Lower lobe of right lung (tissue), 2 donors: Measurements from ENCODE around the gene PDAP1. TPM values are rescaled to one million over a fixed set of nuclear protein-coding genes. Genes with fewer than 3 reads are reported as not detected.

Experiments
- ATAC-seq, 2 donors: fragments of 200-7000 bp; cut with Tn5 transposase; one replicate each; pipeline ENCODE4 v1.9.1; 2020 to 2022; ENCODE audit warnings: mild to moderate bottlenecking in 2 of 2, moderate library complexity in 2 of 2
- DNase-seq: peaks from one replicate; pipeline ENCODE4 v3.0.0-alpha.2; 2020
- H3K27ac ChIP-seq: fragments of 200-600 bp; one replicate; pipeline ENCODE4 v1.8.0; 2022
- H3K27me3 ChIP-seq: fragments of 200-600 bp; one replicate; pipeline ENCODE4 v1.8.0; 2022; ENCODE audit warnings: low read depth
- H3K36me3 ChIP-seq: fragments of 200-600 bp; one replicate; pipeline ENCODE4 v1.8.0; 2022; ENCODE audit warnings: mild to moderate bottlenecking
- H3K4me1 ChIP-seq: fragments of 200-600 bp; one replicate; pipeline ENCODE4 v1.8.0; 2022
- H3K4me3 ChIP-seq: fragments of 200-600 bp; one replicate; pipeline ENCODE4 v1.8.0; 2022; ENCODE audit warnings: mild to moderate bottlenecking
- H3K9me3 ChIP-seq: fragments of 200-600 bp; one replicate; pipeline ENCODE4 v1.8.0; 2022
- CTCF ChIP-seq: fragments of 200-600 bp; IDR thresholded peaks from one replicate; pipeline ENCODE4 v1.8.0; 2022; ENCODE audit warnings: antibody characterized with exemption, mild to moderate bottlenecking
- intact Hi-C: fragments of 100-400 bp; cut with DNase I; formaldehyde crosslinking; loops from one replicate; pipeline ENCODE4 v1.11.0; 2022
- total RNA-seq: library from RNA; stranded (reverse); fragmentation: NEBNext Ultra II Directional; extraction: Animal tissue kit (Norgen Biotek cat#: 25700); gene quantifications from one replicate; pipeline ENCODE4 v1.2.1, GENCODE V29; 2021
- donor health status: DM: no; HTN: yes; CAD: no; lungs with severe emphysema.

Gene PDAP1
- total RNA-seq, 1 donor from 2014 or later = 61.6 TPM

- intact Hi-C loops = no loop called here
- Histone ChIP-seq H3K27ac (no peak overlapping the region), H3K27me3 (no peaks in the 10 kb centered on the region), H3K4me3 (no peak overlapping the region), H3K9me3 (no peaks in the 10 kb centered on the region), H3K4me1 (peaks cover 38% of the 10 kb centered on the region), H3K36me3 (peaks cover 53% of the 10 kb centered on the region)
- no peak for TF ChIP-seq CTCF
- ATAC-seq = no peak
- no peak for DNase-seq
These were observed 3.4 kb downstream of the PDAP1 start for GRCh38 chr7:99404977-99405320.

- Histone ChIP-seq H3K27me3 (no peaks in the 10 kb centered on the region), H3K9me3 (no peaks in the 10 kb centered on the region), H3K27ac (no peak overlapping the region), H3K36me3 (peaks cover 57% of the 10 kb centered on the region), H3K4me1 (peaks cover 37% of the 10 kb centered on the region), H3K4me3 (no peak overlapping the region)
- ATAC-seq (no peak), DNase-seq (no peak)
- intact Hi-C loops = no loop called here
- no peak for TF ChIP-seq CTCF
These were observed 4.0 kb downstream of the PDAP1 start for GRCh38 chr7:99404235-99404976.

- no peak for DNase-seq
- no peaks in the 10 kb centered on the region for H3K27me3 ChIP-seq
- peaks cover 63% of the 10 kb centered on the region for H3K36me3 ChIP-seq
- peaks cover 42% of the 10 kb centered on the region for H3K4me1 ChIP-seq
- no peak overlapping the region for H3K4me3 ChIP-seq
- H3K9me3 ChIP-seq = no peaks in the 10 kb centered on the region
- no peak for ATAC-seq
- intact Hi-C loops = no loop called here
- H3K27ac ChIP-seq = no peak overlapping the region
- no peak for TF ChIP-seq CTCF
These were observed 4.6 kb downstream of the PDAP1 start for GRCh38 chr7:99403764-99404163.

- no peak overlapping the region for H3K4me3 ChIP-seq
- intact Hi-C loops = no loop called here
- no peak for TF ChIP-seq CTCF
- H3K4me1 ChIP-seq = peaks cover 43% of the 10 kb centered on the region
- peaks cover 73% of the 10 kb centered on the region for H3K36me3 ChIP-seq
- ATAC-seq = no peak
- no peak overlapping the region for H3K27ac ChIP-seq
- H3K27me3 ChIP-seq = no peaks in the 10 kb centered on the region
- no peak for DNase-seq
- H3K9me3 ChIP-seq = no peaks in the 10 kb centered on the region
These were observed 5.5 kb downstream of the PDAP1 start for GRCh38 chr7:99402854-99403253.

- no peak for TF ChIP-seq CTCF
- no peak overlapping the region for H3K4me3 ChIP-seq
- H3K9me3 ChIP-seq = no peaks in the 10 kb centered on the region
- peaks cover 16% of the 10 kb centered on the region for H3K4me1 ChIP-seq
- peaks cover 97% of the 10 kb centered on the region for H3K36me3 ChIP-seq
- H3K27me3 ChIP-seq = no peaks in the 10 kb centered on the region
- no peak overlapping the region for H3K27ac ChIP-seq
- peak; percentile 73 to 81 for ATAC-seq
- peak; percentile 69 for DNase-seq
- intact Hi-C loops = no loop called here
These were observed 8.8 kb downstream of the PDAP1 start for GRCh38 chr7:99399597-99399996.
